NCI-H1930 (cell line): Measurements from ENCODE around the gene LAMA3.

Experiments
- DNase-seq, 2 experiments: peaks; one replicate each; lab custom pipeline; 2025; lab: John Stamatoyannopoulos, UW

LAMA3 gene

DNA sequence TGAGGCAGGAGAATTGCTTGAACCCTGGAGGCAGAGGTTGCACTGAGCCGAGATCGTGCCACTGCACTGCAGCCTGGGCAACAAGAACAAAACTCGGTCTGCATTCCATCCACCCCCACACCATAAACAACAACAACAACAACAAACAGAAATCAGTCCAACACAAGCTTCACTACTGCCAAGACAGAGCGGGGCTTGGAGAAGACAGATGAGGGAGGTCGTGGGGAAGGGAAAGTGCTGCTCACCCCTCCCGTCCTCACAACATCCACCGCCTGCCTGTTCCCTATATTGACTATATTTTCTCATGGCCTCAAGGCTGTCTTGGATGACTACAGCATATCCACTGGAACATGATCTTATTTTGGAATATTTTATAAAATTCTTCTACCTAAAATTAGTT, 187.7 kb downstream of the LAMA3 start:
- no peak for DNase-seq

DNA sequence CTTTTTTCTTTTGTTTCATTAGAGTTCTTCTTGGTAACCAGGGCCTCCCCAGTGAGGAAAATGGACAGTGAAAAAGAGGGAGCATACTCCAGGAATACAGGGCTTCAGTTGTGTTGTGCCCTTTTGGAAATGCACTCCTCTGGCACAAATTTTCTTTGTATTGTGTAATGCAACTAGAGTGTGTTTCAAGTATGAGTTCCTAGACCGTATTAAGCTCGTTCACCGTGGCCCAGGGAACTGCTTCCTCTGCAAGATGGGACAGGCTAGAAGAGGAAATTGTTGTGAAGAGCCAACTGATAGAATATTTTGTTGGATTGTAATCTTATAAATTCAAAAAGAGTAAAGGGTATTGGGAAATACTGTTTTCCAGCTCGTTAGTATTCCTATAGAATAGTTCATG, 188.1 kb downstream of the LAMA3 start:
- no peak for DNase-seq

DNA sequence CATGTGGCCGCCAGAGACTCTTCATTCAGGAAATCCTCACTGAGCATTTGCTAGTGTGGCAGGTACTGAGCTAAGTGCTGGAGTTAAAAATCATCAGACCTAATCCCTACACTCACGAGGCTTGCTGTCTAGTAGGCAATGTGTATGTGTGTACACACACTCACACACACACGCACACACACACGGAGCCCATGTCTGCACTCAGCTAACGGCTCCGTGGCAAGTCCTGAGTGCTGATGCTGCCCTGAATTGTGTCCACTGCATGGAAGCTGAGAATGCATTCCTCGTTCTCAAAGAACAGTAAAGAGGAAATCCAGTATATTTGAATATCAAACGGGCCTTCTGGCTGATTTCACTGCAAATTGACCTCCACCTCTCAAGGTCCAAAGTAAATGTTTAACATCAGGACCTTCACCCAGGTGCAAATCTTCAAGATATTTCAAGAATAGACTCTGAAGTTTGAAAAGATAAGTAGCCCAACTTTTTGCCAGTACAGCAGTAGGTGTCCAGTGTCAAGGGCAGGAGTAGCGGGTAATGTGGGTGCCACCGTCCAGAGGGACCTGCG, 189.2 kb downstream of the LAMA3 start:
- no peak for DNase-seq

DNA sequence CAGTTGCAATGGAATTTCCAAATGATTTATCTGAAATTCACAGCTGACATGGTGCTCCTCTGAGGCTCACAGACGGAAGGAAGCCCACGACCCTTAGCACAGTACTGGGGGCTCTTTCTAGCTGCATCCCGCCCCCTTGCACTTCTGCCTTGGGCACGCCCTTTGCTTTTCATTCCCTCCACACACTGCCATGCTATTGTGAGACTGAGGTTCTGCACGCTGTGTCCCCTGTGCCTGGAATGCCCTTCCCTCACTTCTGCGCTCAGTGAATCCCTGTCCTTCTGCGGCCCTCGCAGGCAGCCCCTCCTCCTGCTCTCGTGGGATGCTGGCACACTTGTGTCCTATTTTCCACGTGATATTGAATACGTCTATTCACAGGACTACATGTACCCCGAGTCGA, 189.9 kb downstream of the LAMA3 start:
- no peak for DNase-seq

DNA sequence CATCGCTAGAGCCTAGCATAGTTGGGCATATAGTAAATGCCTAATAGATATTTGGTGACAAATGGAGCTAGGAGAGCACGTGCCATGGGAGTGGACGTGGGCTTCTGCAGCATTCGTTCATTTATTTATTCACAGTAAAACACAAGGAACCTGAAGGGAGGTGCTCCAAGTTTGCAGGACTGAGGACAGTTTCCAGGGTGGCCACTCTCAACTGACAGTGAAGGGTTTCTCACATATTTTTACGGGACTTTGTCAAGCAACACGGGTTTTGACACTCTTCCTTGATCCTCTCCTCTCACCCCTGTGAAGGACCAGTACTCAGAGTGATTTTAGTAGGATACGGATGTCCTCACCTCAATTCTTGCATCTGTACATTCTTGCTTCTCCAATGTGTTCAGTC, 190.3 kb downstream of the LAMA3 start:
- DNase-seq, result no peak

DNA sequence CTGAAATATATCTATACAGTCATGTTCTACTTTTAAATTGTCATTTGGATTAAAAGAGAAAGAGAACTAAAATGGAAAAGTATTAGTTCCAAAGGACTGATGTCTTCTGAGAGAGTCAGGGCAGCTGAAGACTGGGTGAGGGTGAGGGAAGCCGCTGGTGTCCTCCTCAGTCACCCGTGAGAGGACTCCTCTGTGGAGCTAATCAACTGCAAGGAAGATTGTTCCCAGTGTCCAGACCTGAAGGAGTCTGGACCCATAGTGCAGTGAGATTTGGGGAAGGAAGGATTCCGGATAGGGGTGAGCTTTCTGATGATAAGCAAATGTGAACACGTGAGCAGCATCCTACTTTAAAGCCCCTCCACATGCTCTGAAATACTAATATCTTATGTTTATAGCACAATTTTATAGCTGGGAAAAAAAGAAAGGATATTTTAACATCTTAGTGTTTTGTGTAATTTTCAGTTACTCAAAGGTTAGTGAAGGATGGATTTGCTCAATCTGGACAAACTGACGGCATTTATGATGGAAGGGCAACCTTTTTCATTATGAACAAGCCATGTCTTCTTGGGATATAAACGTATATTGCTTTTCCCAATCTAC, 190.8 kb downstream of the LAMA3 start:
- DNase-seq, result no peak

DNA sequence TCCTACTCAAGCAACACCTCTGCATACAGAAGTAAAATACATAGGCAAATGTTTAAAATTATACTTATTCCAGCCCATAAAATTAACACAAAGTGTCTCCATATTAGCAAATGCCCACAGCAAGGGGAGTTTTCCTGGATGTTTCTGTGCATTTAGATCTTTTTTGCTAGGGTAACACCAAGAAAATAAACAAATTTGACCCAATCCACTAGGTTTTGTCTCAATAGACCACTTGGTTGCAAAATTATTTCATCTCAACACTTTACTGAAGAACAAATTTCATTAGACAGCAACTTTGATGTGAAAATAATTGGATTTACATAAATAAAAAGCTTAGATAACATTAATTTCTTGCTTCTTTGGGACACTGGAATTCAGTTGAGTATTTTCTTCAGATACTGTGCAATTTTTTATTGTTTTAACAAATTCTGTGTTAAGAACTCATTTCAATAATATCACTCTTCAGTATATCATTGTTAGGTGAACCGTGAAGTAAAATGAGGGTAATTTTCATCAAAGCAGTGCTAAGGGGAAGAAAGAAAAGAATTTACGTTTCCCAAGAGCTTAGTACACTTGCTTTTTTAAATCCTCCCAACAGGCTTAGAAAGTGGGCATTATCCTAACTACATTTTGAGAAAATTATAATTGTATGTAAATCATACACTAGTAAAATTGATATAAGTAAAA, 191.8 kb downstream of the LAMA3 start:
- DNase-seq, result no peak

DNA sequence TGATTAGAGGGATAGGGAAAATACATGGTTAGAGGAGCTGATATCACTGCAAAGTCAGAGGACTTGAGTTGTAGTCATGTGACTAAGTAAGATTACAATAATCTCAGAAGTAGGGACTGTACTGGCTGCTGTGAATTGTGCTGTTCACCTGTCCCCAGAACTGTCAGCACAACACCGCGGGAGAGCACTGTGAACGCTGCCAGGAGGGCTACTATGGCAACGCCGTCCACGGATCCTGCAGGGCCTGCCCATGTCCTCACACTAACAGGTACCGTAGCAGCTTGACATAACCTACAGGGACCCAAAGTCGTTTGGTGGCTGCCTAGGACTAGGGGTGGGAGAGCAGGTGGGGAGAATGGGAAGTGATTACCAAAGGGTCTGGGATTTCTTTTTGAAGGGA, 192.5 kb downstream of the LAMA3 start:
- no peak for DNase-seq

DNA sequence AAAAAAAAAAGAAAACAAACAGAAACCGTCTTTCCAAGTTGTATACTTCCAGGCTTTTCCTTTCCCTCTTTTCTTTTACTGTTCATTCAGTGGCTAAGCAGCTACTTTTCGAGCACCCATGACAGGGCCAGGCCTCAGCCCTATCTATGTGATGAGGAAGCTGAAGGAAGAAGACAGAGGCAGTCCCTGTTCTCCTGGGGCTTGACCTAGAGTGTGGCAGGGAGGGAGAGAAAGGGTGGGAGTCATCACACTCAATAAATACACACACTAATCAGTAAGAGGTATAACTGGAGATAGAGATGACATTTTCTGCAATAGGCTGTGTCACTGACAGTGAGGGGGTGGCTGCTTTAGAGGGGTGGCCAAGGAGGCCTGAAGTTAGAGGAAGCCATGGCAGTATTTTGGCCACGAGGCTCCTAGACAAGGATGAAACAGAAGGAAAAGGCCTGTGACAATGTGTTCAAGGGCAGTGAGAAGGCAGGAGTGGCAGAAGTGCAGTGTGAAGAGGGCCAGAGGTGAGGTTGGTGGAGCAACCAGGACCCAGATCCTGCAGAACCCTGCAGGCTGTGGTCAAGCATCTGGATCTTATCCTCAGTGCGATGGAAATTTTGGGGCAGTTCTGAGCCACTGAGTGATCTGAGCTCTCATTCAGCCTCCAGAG, 193.5 kb downstream of the LAMA3 start:
- DNase-seq, result no peak

DNA sequence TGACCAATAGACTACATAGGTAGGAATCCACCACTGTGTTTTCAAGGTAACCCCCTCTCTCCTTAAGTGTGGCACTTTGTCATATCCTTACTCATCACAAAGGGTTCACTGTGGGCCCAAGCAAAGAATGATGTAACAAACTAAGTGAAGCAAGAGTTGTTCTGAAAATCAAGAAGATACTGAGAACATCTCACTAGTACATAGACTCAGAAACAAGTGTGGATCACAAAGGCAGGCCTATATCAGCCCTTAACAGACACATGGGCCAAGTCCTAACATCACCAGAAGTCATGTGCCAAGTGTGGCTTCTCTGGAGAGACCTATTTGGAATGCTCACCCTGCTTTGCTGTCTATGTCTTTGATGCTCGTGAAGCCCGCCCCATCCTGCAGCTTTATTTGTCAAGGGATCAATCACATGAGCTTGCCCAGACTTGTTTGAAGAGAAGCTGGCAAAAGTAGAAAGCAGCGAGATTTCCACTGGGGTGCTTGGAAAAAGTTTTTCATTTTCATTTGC, 194.1 kb downstream of the LAMA3 start:
- DNase-seq, result no peak

DNA sequence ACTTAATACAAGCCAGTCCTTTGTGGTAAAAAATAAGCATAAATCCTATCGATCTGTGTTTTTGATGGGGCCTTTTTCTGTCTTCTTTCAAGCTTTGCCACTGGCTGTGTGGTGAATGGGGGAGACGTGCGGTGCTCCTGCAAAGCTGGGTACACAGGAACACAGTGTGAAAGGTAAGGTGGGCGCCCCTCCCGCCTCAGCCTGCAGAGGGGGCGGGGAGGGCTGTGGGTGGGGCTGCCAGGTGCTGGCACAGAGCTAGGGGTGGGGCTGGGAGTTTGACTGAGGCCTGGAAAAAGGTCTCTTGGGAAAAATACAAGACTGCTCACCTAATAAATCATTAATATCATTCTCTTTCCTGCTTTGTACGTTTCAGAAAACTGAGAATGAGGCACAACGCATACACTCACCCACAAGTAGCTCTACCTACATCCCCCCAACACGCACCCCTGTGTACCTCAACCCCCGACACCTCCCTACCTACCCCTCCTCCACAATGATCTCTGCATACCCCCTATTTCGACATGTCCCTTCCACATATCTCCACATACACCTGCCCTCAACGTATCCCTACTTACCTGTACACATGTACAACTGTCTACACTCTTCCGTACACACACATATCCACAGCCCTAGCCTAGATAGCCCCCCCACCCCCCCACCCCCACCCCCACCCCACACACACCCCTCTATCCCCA, 195.6 kb downstream of the LAMA3 start:
- DNase-seq, result no peak

DNA sequence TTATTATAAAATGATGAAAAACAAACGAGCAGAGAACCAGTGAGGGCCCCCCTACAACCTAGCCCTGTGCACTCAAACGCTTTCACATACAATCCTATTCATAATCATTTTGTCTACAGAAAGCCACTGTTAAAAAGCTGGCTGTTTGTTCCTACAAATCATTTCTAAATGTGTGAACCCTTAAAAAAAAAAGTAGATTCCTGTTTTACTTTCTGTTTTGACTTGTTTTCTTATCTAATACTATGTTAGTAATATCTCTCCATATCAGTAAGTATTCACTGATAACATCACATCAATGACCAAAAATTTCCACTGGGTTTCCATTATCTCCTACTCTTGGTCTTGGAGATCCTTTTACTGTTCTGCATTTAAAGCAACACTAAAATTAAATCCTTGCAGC, 196.5 kb downstream of the LAMA3 start:
- DNase-seq, result no peak

DNA sequence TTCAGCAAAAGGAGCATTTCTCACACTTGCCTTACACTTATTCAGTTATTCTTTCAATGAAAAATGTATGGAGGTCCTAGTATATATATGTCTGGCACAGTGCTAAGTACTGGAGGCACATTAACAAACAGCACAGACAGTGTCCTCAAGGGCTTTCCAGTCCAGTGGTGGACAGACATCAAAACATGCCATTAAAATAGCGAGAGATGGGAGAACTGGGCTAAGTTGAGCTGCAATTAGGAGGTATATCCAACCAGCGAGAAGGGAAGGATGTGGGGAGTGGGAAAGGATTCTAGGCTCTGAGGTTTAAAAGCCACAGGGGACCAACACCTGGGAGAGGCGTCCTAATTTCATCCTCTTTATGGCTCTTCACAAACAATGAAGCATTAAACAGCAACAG, 197.8 kb downstream of the LAMA3 start:
- DNase-seq, result no peak

DNA sequence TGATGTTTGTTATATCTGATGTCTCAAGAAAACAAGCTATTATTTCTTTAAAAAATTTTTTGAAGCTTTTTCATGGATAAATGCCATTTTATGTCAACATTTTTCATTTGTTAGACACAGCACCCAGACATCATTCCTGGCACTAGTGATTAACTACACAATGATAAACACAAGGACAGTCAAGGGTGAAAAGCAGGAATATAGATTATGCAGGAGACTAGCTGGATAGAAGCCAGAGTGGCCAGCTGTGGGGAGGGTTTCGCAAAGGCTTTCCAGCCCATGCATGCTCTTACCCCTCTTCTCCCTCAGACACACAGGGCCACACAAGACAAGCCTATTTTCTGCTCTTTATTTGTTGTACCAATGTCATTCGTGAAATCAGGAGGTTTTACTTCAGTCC, 198.2 kb downstream of the LAMA3 start:
- DNase-seq, result no peak

DNA sequence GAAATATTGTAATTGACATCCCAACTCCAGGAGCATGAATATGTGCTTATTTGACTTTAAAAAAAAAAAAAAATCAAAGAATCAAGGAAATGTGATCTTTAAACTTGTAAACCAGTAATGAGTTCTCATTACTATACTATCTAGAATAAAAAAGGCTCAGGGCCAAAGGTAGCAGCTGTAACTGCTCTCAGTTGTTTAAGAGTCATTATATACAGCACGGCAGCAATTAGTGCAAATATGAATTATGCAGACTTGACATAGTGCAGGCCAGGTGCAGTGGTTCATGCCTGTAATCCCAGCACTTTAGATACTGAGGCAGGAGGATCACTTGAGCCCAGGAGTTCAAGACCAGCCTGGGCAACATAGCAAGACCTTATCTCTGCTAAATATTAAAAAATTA, 199.6 kb downstream of the LAMA3 start:
- no peak for DNase-seq

DNA sequence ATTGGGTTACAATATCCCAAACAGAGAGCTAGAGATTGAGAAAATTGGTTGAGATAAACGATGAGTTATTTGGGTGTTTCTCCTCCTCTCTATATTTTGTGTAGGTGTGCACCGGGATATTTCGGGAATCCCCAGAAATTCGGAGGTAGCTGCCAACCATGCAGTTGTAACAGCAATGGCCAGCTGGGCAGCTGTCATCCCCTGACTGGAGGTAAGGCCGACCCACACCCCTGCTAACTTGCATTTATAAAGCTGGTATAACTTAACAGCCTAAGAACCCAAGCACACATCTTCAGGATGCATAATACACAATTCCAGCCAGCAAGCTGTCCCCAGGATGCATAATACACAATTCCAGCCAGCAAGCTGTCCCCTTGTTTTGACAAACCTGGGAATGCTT, 200.7 kb downstream of the LAMA3 start:
- no peak for DNase-seq

DNA sequence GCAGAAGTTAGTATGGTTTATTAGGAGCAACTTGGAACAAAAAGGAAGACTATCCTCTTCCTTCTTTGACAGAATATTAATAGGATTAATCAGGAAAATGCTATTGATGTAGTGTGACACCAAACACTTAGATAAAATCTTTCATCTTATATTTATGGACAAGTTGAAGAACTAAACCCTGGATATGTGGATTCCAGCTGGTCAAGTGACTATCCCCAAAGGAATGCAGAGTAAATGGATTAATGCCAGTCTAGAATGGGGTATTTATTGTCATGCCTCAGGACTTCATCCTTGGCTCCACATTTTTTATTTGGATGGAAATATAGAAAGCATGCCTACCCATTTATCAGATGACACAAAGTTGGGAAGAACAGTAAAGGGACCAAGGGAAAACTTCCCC, 201.3 kb downstream of the LAMA3 start:
- DNase-seq, result no peak

DNA sequence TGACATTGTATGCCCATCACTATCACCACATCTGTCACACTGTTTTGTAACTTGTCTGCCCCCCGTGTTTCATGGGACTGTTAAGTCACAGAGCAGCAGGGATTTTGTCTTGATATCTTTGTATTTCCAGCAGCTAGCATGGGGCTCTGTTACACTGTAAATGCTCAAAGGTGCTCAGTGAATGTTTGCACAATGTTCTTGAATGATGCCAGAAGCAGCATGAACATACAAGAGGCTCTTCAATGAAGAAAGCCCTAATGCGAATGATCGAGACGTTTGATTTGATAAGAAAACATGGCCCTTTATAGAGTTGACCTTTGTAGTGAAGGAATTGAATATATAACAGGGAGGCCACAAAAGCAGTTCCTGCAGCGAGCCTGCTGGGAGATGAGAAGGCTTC, 204.4 kb downstream of the LAMA3 start:
- no peak for DNase-seq

DNA sequence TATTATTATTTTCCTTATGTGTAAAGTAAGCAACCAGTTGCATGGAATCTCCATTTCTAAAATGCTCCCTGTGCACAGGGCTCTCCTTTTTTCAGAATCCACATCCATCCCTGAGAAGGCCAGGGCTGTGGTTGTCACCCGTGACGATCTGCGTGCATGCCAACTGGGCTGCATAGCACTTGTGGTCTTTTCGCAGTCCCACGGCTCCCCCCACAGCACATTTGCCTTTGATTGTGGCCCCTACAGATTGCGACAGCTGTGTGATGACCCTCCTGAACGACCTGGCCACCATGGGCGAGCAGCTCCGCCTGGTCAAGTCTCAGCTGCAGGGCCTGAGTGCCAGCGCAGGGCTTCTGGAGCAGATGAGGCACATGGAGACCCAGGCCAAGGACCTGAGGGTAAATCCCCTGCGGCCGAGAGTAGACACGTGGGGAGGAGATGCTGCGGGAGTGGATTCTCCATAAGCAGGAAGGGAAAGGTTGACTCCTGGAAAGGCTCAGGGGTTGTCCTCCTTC, 205.5 kb downstream of the LAMA3 start:
- DNase-seq, result no peak

DNA sequence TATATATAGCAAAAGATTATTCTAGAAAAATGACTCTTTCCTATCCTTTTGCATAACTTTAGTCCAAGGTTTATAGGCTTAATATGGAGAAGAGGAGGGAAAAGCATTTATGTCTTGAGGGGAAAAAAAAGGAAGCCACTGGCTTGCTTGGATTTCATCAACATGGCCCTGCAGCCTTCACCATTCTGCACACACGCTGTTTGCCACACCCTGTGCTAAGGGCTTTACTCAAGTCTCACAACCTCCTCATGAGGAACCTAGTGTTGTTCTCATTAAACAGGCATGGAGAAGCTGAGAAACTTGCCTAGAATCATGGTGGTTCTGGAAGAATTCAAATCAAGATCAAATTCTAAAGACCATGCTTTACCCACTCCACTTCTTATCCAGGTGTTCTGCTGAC, 208.0 kb downstream of the LAMA3 start:
- DNase-seq, result no peak

DNA sequence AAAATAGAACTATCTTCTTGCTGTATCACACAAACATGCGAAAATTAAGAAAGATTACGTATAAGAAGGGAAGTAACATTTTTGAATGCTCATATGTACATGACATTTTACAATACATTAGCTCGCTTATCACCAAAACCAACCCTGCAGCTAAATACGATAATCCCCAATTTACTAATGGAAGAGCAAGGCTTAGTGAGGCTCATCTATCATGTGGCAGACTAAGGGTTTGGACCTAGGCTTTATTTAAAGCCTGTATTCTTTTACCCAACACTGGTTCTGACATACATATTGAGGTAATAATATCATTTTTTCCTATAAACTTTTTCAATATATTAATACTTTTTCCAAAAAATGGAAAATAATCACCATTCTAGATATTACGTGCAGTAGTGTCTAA, 208.5 kb downstream of the LAMA3 start:
- DNase-seq, result no peak

DNA sequence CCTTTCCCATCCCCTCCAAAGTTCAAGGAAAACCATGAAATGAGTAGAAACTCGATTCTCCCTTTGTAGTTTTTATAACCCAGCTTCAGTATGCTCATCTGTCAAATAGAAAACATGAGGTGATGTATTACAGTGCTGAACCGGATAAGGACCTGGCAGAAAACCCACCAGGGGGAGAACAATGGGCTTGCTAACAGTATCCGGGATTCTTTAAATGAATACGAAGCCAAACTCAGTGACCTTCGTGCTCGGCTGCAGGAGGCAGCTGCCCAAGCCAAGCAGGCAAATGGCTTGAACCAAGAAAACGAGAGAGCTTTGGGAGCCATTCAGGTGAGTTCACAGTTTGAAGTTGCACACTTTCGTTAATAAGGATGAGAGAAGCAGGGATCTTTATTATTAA, 211.7 kb downstream of the LAMA3 start:
- no peak for DNase-seq
